H9 (cell line): ENCODE results near the gene SLX4IP. TPM values are rescaled to one million over a fixed set of nuclear protein-coding genes. Genes with fewer than 3 reads are reported as not detected.
A peak's percentile ranks its signal among the peaks of the same experiment; 100 is the strongest.

Source experiments
- DNase-seq: peaks from one replicate; pipeline ENCODE4 v3.0.0-alpha.2; 2017
- H2AFZ ChIP-seq: one replicate; pipeline ENCODE4 v1.6.1; 2013; ENCODE audit warnings: mild to moderate bottlenecking, low read length, control low read depth, moderate library complexity
- H2AK5ac ChIP-seq: 2 replicates; pipeline ENCODE4 v1.6.1; 2013; ENCODE audit warnings: low read length, control low read depth, mixed read lengths; ENCODE audit not compliant: insufficient read length
- H2BK120ac ChIP-seq: one replicate; pipeline ENCODE4 v1.6.1; 2013; ENCODE audit warnings: low read depth, mild to moderate bottlenecking, low read length, control low read depth, inconsistent platforms; ENCODE audit not compliant: poor library complexity, severe bottlenecking
- H2BK12ac ChIP-seq: 2 replicates; pipeline ENCODE4 v1.6.1; 2013; ENCODE audit warnings: low read length, control low read depth, mixed read lengths, low read depth; ENCODE audit not compliant: insufficient read length
- H2BK15ac ChIP-seq: 2 replicates; pipeline ENCODE4 v1.6.1; 2013; ENCODE audit warnings: low read depth, low read length, control low read depth
- H2BK20ac ChIP-seq: one replicate; pipeline ENCODE4 v1.6.1; 2013; ENCODE audit warnings: low read depth, mild to moderate bottlenecking, low read length, control low read depth, inconsistent platforms; ENCODE audit not compliant: poor library complexity, severe bottlenecking
- H2BK5ac ChIP-seq: 2 replicates; pipeline ENCODE4 v1.6.1; 2013; ENCODE audit warnings: low read length, control low read depth, mixed read lengths; ENCODE audit not compliant: insufficient read length
- H3K14ac ChIP-seq: 2 replicates; pipeline ENCODE4 v1.6.1; 2013; ENCODE audit warnings: low read length, control low read depth; ENCODE audit not compliant: insufficient read depth
- H3K18ac ChIP-seq: 2 replicates; pipeline ENCODE4 v1.6.1; 2013; ENCODE audit warnings: low read depth, mild to moderate bottlenecking, mixed read lengths, low read length, control low read depth; ENCODE audit not compliant: insufficient read length
- H3K23ac ChIP-seq: 2 replicates; pipeline ENCODE4 v1.6.1; 2013; ENCODE audit warnings: low read length, control low read depth, mixed read lengths, low read depth; ENCODE audit not compliant: insufficient read length
- H3K23me2 ChIP-seq: 2 replicates; pipeline ENCODE4 v1.6.1; 2013; ENCODE audit warnings: low read depth, mild to moderate bottlenecking, mixed read lengths, low read length, control low read depth; ENCODE audit not compliant: insufficient read length, poor library complexity, severe bottlenecking
- H3K27ac ChIP-seq: 2 replicates; pipeline ENCODE4 v1.5.1; 2013; ENCODE audit warnings: low read length, control low read depth, mixed read lengths, low read depth; ENCODE audit not compliant: insufficient read length
- H3K27me3 ChIP-seq: 2 replicates; pipeline ENCODE4 v1.6.1; 2013; ENCODE audit warnings: low read length, control low read depth, inconsistent platforms; ENCODE audit not compliant: insufficient read depth
- H3K4ac ChIP-seq: 2 replicates; pipeline ENCODE4 v1.6.1; 2013; ENCODE audit warnings: low read depth, mild to moderate bottlenecking, control low read depth, inconsistent platforms, low read length, moderate library complexity
- H3K4me1 ChIP-seq: 2 replicates; pipeline ENCODE4 v1.6.1; 2013; ENCODE audit warnings: low read length, control low read depth, inconsistent platforms; ENCODE audit not compliant: insufficient read depth
- H3K4me2 ChIP-seq: 2 replicates; pipeline ENCODE4 v1.6.1; 2013; ENCODE audit warnings: low read length, control low read depth, mixed read lengths; ENCODE audit not compliant: insufficient read length, insufficient read depth
- H3K56ac ChIP-seq: 2 replicates; pipeline ENCODE4 v1.6.1; 2013; ENCODE audit warnings: low read depth, mild to moderate bottlenecking, mixed read lengths, low read length, control low read depth; ENCODE audit not compliant: insufficient read length
- H3K79me1 ChIP-seq: 2 replicates; pipeline ENCODE4 v1.6.1; 2013; ENCODE audit warnings: low read depth, mild to moderate bottlenecking, moderate library complexity, low read length, control low read depth, inconsistent platforms; ENCODE audit not compliant: insufficient read depth, poor library complexity, severe bottlenecking
- H3K79me2 ChIP-seq: 2 replicates; pipeline ENCODE4 v1.6.1; 2013; ENCODE audit warnings: low read length, control low read depth, inconsistent platforms; ENCODE audit not compliant: insufficient read depth
- H3K9ac ChIP-seq: 2 replicates; pipeline ENCODE4 v1.6.1; 2013; ENCODE audit warnings: low read length, control low read depth, mixed read lengths; ENCODE audit not compliant: insufficient read length; ENCODE audit errors: extremely low read depth
- H3K9me3 ChIP-seq: one replicate; pipeline ENCODE4 v1.6.1; 2013; ENCODE audit warnings: low read depth, low read length, inconsistent platforms; ENCODE audit not compliant: control insufficient read depth
- H3T11ph ChIP-seq: one replicate; pipeline ENCODE4 v1.6.1; 2013; ENCODE audit warnings: mild to moderate bottlenecking, low read length, control low read depth, inconsistent platforms
- H4K20me1 ChIP-seq: one replicate; pipeline ENCODE4 v1.6.1; 2013; ENCODE audit not compliant: control insufficient read depth, insufficient read length, insufficient read depth
- H4K5ac ChIP-seq: 2 replicates; pipeline ENCODE4 v1.6.1; 2013; ENCODE audit warnings: low read depth, mild to moderate bottlenecking, mixed read lengths, low read length, control low read depth; ENCODE audit not compliant: insufficient read length
- H4K8ac ChIP-seq: replicated peaks from 2 replicates; pipeline ENCODE4 v1.6.1; 2013; ENCODE audit warnings: low read length, control low read depth, mixed read lengths, low read depth; ENCODE audit not compliant: insufficient read length
- H4K91ac ChIP-seq: 2 replicates; pipeline ENCODE4 v1.6.1; 2013; ENCODE audit warnings: low read depth, mild to moderate bottlenecking, moderate library complexity, mixed read lengths, low read length, control low read depth; ENCODE audit not compliant: insufficient read length
- H3K27ac Mint-ChIP-seq, 3 experiments: 2 replicates in 2 of 3; 3 replicates in 1 of 3; pipeline ENCODE4 v1.8.0; 2020 to 2021; ENCODE audit warnings: mixed read lengths in 3 of 3, mild to moderate bottlenecking in 1 of 3, moderate library complexity in 1 of 3
- H3K27me3 Mint-ChIP-seq: 2 replicates; pipeline ENCODE4 v1.8.0; 2021; ENCODE audit warnings: low read depth, mild to moderate bottlenecking, moderate library complexity, mixed read lengths
- H3K36me3 Mint-ChIP-seq, 3 experiments: 2 replicates in 2 of 3; 3 replicates in 1 of 3; pipeline ENCODE4 v1.8.0; 2020 to 2021; ENCODE audit warnings: low read depth in 3 of 3, mixed read lengths in 3 of 3; ENCODE audit not compliant: insufficient read depth in 1 of 3
- H3K4me1 Mint-ChIP-seq, 2 experiments: 2 replicates each; pipeline ENCODE4 v1.8.0; 2020; ENCODE audit warnings: mixed read lengths in 2 of 2
- H3K4me3 Mint-ChIP-seq, 2 experiments: 2 replicates in 1 of 2; 3 replicates in 1 of 2; pipeline ENCODE4 v1.8.0; 2020 to 2021; ENCODE audit warnings: mild to moderate bottlenecking in 2 of 2, mixed read lengths in 2 of 2, moderate library complexity in 1 of 2
- H3K9me3 Mint-ChIP-seq, 2 experiments: 2 replicates in 1 of 2; 3 replicates in 1 of 2; pipeline ENCODE4 v1.8.0; 2020; ENCODE audit warnings: mild to moderate bottlenecking in 2 of 2, mixed read lengths in 2 of 2, moderate library complexity in 1 of 2
- CTCF ChIP-seq: fragments of 200-600 bp; sonication (generic); conservative IDR thresholded peaks from 3 replicates; pipeline ENCODE4 v1.8.0; 2021; ENCODE audit warnings: antibody characterized with exemption, mild to moderate bottlenecking
- WGBS: extraction: QIAGEN DNeasy Blood & Tissue Kit; methylation state at CpG from one replicate; pipeline ENCODE4 v1.1.7; 2013; ENCODE audit warnings: missing lambda C conversion rate, low lambda C conversion rate, mixed read lengths; ENCODE audit not compliant: insufficient read length; ENCODE audit errors: extremely low coverage; 5-methylcytosine and 5-hydroxymethylcytosine counted together
- total RNA-seq: library from RNA; stranded (reverse); gene quantifications from 2 replicates; pipeline ENCODE4 v1.2.1, GENCODE V29; 2021

Gene SLX4IP
- total RNA-seq, 1 experiment from 2014 or later: 7.9 TPM

GRCh38 chr20:10639077-10639736 is 204.1 kb downstream of the SLX4IP start:
- H3K9me3 Mint-ChIP-seq: no peaks in the 10 kb centered on the region
- no peaks in the 10 kb centered on the region for H3K79me1 ChIP-seq
- H3K27me3 Mint-ChIP-seq: no peaks in the 10 kb centered on the region; the same call in none of the 2 replicates
- no peak for DNase-seq
- no peaks in the 10 kb centered on the region for H3K9me3 ChIP-seq
- H3K4me1 Mint-ChIP-seq: peaks cover 51 to 60% of the 10 kb centered on the region in 2 experiments
- H2BK5ac ChIP-seq: no peak overlapping the region
- H4K91ac ChIP-seq: no peak overlapping the region
- WGBS: no CpG with 5 or more reads among the region's 23 CpGs
- no peak overlapping the region for H2BK15ac ChIP-seq
- no peaks in the 10 kb centered on the region for H3K23me2 ChIP-seq
- no peak overlapping the region for H3K4me3 Mint-ChIP-seq
- H3K27ac ChIP-seq: no peak overlapping the region
- no peak overlapping the region for H3K4ac ChIP-seq
- no peak overlapping the region for H3K9ac ChIP-seq
- H2AFZ ChIP-seq: no peak overlapping the region
- no peak overlapping the region for H3K56ac ChIP-seq
- no peak overlapping the region for H2AK5ac ChIP-seq
- H3K14ac ChIP-seq: no peak overlapping the region
- no peak overlapping the region for H4K8ac ChIP-seq
- no peak overlapping the region for H3K18ac ChIP-seq
- no peak overlapping the region for H4K5ac ChIP-seq
- TF ChIP-seq CTCF: no peak
- H3K27ac Mint-ChIP-seq: peak overlapping the region in 2 of 3 experiments; percentile 28 to 66; a peak in 4 of 7 replicates
- H3K23ac ChIP-seq: no peak overlapping the region
- H2BK12ac ChIP-seq: no peak overlapping the region
- peaks cover 6% of the 10 kb centered on the region; the same call in 1 of the 2 replicates for H3K4me1 ChIP-seq
- H3K36me3 Mint-ChIP-seq: peaks cover 41 to 73% (median 57%) of the 10 kb centered on the region in 3 experiments
- no peaks in the 10 kb centered on the region for H4K20me1 ChIP-seq
- no peaks in the 10 kb centered on the region for H3K27me3 ChIP-seq
- no peak overlapping the region for H3K4me2 ChIP-seq
- H3K79me2 ChIP-seq: no peaks in the 10 kb centered on the region
- no peak overlapping the region for H3T11ph ChIP-seq
- H2BK120ac ChIP-seq: no peak overlapping the region
- H2BK20ac ChIP-seq: no peak overlapping the region
